Measurements from ENCODE around the gene CASZ1. TPM values are rescaled to one million over a fixed set of nuclear protein-coding genes. Genes with fewer than 3 reads are reported as not detected.

CASZ1 gene
- total and polyA plus RNA-seq, 10 of the 15 experiments (the other 5 are each of a cell fraction or from before 2014, with no cell fraction given) = 0.52 to 9.8 (median 3.7) TPM

DNA sequence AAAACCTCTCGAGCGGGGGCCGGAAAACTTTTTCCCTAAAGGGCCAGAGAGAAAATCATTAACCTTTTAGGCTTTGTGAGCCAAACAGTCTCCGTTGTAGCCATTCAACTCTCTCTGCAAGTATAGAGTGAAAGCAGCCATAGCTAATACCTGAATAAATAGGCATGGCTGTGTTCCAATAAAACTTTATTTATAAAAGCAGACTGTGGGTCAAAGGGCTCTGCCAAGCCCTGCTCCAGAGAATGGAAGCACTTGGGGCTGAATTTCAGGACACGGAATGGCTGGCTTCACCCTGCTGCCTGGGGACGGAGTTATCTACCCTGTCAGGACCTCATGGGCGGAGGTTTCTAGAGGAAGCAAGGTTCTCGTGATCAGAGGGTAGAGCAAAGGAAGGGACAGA lies 92.7 kb downstream of the CASZ1 start:
- H3K9ac ChIP-seq (ENCODE audit: control insufficient read depth, insufficient read depth, low read length) = no peak overlapping the region
- H3K4me3 ChIP-seq = no peak overlapping the region
- H3K27ac ChIP-seq (ENCODE audit: control insufficient read depth, insufficient read depth) = no peak overlapping the region
- H3K27me3 ChIP-seq (replicated peaks in 1 of 2; ENCODE audit: control insufficient read depth in 2 of 2, insufficient read depth in 2 of 2, low read length in 1 of 2) = no peaks in the 10 kb centered on the region; a peak in 3 of 4 replicates
- ChIA-PET POLR2A (no interaction called here), RAD21 (ENCODE audit: unreplicated experiment) (no interaction called here), CTCF (interaction anchor here (0.6 kb wide), 1 partner anchor 11 kb away, joined by 3 read pairs; no protein-coding TSS in a partner anchor), SMC1A (ENCODE audit: uncharacterized antibody, unreplicated experiment) (no interaction called here)
- intact Hi-C loops (cut with micrococcal nuclease; ENCODE audit: unreplicated experiment) (no loop called here), in situ Hi-C loops (cut with MboI) (no loop called here)
- DNase-seq (ENCODE audit: low read depth, low spot score) = no peak
- H3K4me1 ChIP-seq (ENCODE audit: control insufficient read depth, insufficient read depth, low read length) = no peaks in the 10 kb centered on the region
- H3K9me3 ChIP-seq (replicated peaks; ENCODE audit: control insufficient read depth, insufficient read depth, low read length) = no peaks in the 10 kb centered on the region
- no peak for ATAC-seq
- H3K36me3 ChIP-seq (ENCODE audit: control insufficient read depth in 2 of 2, insufficient read depth in 2 of 2, low read length in 1 of 2) = no peaks in the 10 kb centered on the region
- H3K79me2 ChIP-seq (ENCODE audit: control insufficient read depth, insufficient read depth, low read length) = no peaks in the 10 kb centered on the region
- no peak overlapping the region for H3K4me2 ChIP-seq (ENCODE audit: control insufficient read depth, insufficient read depth)
- WGBS (ENCODE audit: insufficient coverage, insufficient replicate concordance, low lambda C conversion rate, missing lambda C conversion rate) = 49% methylated on average over 8 of the region's 8 CpGs
- no peaks in the 10 kb centered on the region for H4K20me1 ChIP-seq (ENCODE audit: control insufficient read depth, insufficient read depth)
- BruUV-seq (replicated peaks) = no TSS peak
- TF ChIP-seq RAD21 (IDR thresholded peaks at IDR 0.05; ENCODE audit: insufficient read depth, low read depth, low read length) = no peak
- no peak for TF ChIP-seq ATF7 (IDR thresholded peaks at IDR 0.05; ENCODE audit: low read depth)
- TF ChIP-seq, protein P1, sequence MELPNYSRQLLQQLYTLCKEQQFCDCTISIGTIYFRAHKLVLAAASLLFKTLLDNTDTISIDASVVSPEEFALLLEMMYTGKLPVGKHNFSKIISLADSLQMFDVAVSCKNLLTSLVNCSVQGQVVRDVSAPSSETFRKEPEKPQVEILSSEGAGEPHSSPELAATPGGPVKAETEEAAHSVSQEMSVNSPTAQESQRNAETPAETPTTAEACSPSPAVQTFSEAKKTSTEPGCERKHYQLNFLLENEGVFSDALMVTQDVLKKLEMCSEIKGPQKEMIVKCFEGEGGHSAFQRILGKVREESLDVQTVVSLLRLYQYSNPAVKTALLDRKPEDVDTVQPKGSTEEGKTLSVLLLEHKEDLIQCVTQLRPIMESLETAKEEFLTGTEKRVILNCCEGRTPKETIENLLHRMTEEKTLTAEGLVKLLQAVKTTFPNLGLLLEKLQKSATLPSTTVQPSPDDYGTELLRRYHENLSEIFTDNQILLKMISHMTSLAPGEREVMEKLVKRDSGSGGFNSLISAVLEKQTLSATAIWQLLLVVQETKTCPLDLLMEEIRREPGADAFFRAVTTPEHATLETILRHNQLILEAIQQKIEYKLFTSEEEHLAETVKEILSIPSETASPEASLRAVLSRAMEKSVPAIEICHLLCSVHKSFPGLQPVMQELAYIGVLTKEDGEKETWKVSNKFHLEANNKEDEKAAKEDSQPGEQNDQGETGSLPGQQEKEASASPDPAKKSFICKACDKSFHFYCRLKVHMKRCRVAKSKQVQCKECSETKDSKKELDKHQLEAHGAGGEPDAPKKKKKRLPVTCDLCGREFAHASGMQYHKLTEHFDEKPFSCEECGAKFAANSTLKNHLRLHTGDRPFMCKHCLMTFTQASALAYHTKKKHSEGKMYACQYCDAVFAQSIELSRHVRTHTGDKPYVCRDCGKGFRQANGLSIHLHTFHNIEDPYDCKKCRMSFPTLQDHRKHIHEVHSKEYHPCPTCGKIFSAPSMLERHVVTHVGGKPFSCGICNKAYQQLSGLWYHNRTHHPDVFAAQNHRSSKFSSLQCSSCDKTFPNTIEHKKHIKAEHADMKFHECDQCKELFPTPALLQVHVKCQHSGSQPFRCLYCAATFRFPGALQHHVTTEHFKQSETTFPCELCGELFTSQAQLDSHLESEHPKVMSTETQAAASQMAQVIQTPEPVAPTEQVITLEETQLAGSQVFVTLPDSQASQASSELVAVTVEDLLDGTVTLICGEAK (IDR thresholded peaks at IDR 0.05; ENCODE audit: borderline replicate concordance) = peak; percentile 74
- no peak for FAIRE-seq
- no peak overlapping the region for H2AFZ ChIP-seq (ENCODE audit: control insufficient read depth, low read depth, low read length)

DNA sequence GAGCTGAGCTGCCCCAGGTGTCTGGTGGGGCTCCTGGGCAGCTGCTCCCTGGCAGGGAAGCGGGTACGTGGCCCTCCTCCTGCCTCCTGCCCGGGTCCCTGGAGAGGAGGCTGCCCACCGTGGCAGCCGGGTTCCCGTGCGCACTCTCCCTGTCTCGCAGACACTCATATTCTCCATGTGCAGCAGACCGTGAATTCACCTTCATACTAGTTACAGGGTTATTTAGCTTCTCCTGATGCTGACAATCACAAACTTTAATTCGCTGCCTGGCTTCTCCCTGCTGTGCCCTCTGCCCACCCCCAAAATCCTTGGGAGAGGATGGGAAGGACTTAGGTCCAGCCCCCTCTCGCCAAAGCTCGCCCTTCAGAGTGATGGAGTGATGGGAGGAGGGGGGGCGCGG lies 95.3 kb downstream of the CASZ1 start:
- DNase-seq (ENCODE audit: low read depth, low spot score) (no peak), FAIRE-seq (no peak), ATAC-seq (no peak)
- SMC1A ChIA-PET (ENCODE audit: uncharacterized antibody, unreplicated experiment) = no interaction called here
- BruUV-seq (replicated peaks) = no TSS peak
- Histone ChIP-seq H3K4me3 (no peak overlapping the region), H3K27ac (ENCODE audit: control insufficient read depth, insufficient read depth) (no peak overlapping the region), H3K36me3 (ENCODE audit: control insufficient read depth in 2 of 2, insufficient read depth in 2 of 2, low read length in 1 of 2) (no peaks in the 10 kb centered on the region), H3K4me2 (ENCODE audit: control insufficient read depth, insufficient read depth) (no peak overlapping the region), H3K4me1 (ENCODE audit: control insufficient read depth, insufficient read depth, low read length) (no peaks in the 10 kb centered on the region), H3K9me3 (replicated peaks; ENCODE audit: control insufficient read depth, insufficient read depth, low read length) (no peaks in the 10 kb centered on the region), H4K20me1 (ENCODE audit: control insufficient read depth, insufficient read depth) (no peaks in the 10 kb centered on the region), H3K79me2 (ENCODE audit: control insufficient read depth, insufficient read depth, low read length) (no peaks in the 10 kb centered on the region), H3K27me3 (replicated peaks in 1 of 2; ENCODE audit: control insufficient read depth in 2 of 2, insufficient read depth in 2 of 2, low read length in 1 of 2) (no peaks in the 10 kb centered on the region; a peak in 3 of 4 replicates), H2AFZ (ENCODE audit: control insufficient read depth, low read depth, low read length) (no peak overlapping the region), H3K9ac (ENCODE audit: control insufficient read depth, insufficient read depth, low read length) (no peak overlapping the region)
- TF ChIP-seq SREBF2 (IDR thresholded peaks at IDR 0.05; ENCODE audit: low read length) (no peak), HDAC2 (IDR thresholded peaks at IDR 0.05) (no peak), WRNIP1 (IDR thresholded peaks at IDR 0.05; ENCODE audit: borderline replicate concordance, low read depth, low read length) (no peak), BACH1 (IDR thresholded peaks at IDR 0.05; ENCODE audit: borderline replicate concordance) (no peak), SMAD5 (IDR thresholded peaks at IDR 0.05; ENCODE audit: low read depth) (no peak), PAX5 (IDR thresholded peaks at IDR 0.05; ENCODE audit: borderline replicate concordance, low read depth, low read length) (peak; percentile 79)
- TF ChIP-seq, protein P2, sequence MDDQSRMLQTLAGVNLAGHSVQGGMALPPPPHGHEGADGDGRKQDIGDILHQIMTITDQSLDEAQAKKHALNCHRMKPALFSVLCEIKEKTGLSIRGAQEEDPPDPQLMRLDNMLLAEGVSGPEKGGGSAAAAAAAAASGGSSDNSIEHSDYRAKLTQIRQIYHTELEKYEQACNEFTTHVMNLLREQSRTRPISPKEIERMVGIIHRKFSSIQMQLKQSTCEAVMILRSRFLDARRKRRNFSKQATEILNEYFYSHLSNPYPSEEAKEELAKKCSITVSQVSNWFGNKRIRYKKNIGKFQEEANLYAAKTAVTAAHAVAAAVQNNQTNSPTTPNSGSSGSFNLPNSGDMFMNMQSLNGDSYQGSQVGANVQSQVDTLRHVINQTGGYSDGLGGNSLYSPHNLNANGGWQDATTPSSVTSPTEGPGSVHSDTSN (IDR thresholded peaks at IDR 0.05; ENCODE audit: insufficient replicate concordance, low read depth, low read length) = no peak
- CTCF ChIA-PET = no interaction called here
- RAD21 ChIA-PET (ENCODE audit: unreplicated experiment) = no interaction called here
- POLR2A ChIA-PET = no interaction called here
- 37% methylated on average over 14 of the region's 14 CpGs for WGBS (ENCODE audit: insufficient coverage, insufficient replicate concordance, low lambda C conversion rate, missing lambda C conversion rate)
- in situ Hi-C loops (cut with MboI) (no loop called here), intact Hi-C loops (cut with micrococcal nuclease; ENCODE audit: unreplicated experiment) (no loop called here)
